ENCODE results near the gene BCL10. TPM values are rescaled to one million over a fixed set of nuclear protein-coding genes. Genes with fewer than 3 reads are reported as not detected.
A peak's percentile ranks its signal among the peaks of the same experiment; 100 is the strongest.

BCL10 gene
- total RNA-seq, 1 donor from 2014 or later = 36.4 TPM

GRCh38 chr1:85240174-85240601 is 36.2 kb downstream of the BCL10 start:
- H3K4me2 ChIP-seq (ENCODE audit: low read length) = no peak overlapping the region
- H3K4me3 ChIP-seq (ENCODE audit: insufficient read depth, low read depth, low read length) = no peak overlapping the region
- H3K79me2 ChIP-seq (ENCODE audit: insufficient read depth, low read length) = no peaks in the 10 kb centered on the region
- H3K9ac ChIP-seq (ENCODE audit: low read length) = no peak overlapping the region
- no peaks in the 10 kb centered on the region for H3K36me3 Mint-ChIP-seq (ENCODE audit: low read depth, unreplicated experiment)
- H3K9me3 ChIP-seq (ENCODE audit: insufficient read depth, low read depth, low read length) = no peaks in the 10 kb centered on the region
- DNase-seq (ENCODE audit: low read depth) (peak; percentile 17), FAIRE-seq (no peak)
- H3K27ac ChIP-seq (ENCODE audit: low read depth, low read length) = no peak overlapping the region
- TF ChIP-seq, protein P1, sequence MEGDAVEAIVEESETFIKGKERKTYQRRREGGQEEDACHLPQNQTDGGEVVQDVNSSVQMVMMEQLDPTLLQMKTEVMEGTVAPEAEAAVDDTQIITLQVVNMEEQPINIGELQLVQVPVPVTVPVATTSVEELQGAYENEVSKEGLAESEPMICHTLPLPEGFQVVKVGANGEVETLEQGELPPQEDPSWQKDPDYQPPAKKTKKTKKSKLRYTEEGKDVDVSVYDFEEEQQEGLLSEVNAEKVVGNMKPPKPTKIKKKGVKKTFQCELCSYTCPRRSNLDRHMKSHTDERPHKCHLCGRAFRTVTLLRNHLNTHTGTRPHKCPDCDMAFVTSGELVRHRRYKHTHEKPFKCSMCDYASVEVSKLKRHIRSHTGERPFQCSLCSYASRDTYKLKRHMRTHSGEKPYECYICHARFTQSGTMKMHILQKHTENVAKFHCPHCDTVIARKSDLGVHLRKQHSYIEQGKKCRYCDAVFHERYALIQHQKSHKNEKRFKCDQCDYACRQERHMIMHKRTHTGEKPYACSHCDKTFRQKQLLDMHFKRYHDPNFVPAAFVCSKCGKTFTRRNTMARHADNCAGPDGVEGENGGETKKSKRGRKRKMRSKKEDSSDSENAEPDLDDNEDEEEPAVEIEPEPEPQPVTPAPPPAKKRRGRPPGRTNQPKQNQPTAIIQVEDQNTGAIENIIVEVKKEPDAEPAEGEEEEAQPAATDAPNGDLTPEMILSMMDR (IDR thresholded peaks at IDR 0.05; ENCODE audit: insufficient read depth, low read depth, low read length) = no peak
- H3K27ac Mint-ChIP-seq (ENCODE audit: unreplicated experiment) = peak overlapping the region; percentile 16
- peaks cover 10% of the 10 kb centered on the region for H3K4me1 ChIP-seq (ENCODE audit: insufficient read depth, low read length)
- peaks cover 32% of the 10 kb centered on the region for H3K4me1 Mint-ChIP-seq (ENCODE audit: low read depth, unreplicated experiment)
- H3K27me3 ChIP-seq (ENCODE audit: insufficient read depth, low read length) = no peaks in the 10 kb centered on the region
- H3K9me3 Mint-ChIP-seq (ENCODE audit: unreplicated experiment) = peaks cover 3% of the 10 kb centered on the region
- H3K36me3 ChIP-seq (ENCODE audit: insufficient read depth, low read length) = no peaks in the 10 kb centered on the region
- no peak overlapping the region for H2AFZ ChIP-seq (ENCODE audit: low read depth, low read length)
- H3K4me3 Mint-ChIP-seq (ENCODE audit: unreplicated experiment) = peak overlapping the region; percentile 20
- H4K20me1 ChIP-seq (ENCODE audit: insufficient read depth, low read length) = no peaks in the 10 kb centered on the region
- H3K27me3 Mint-ChIP-seq (ENCODE audit: low read depth, unreplicated experiment) = no peaks in the 10 kb centered on the region

DNA sequence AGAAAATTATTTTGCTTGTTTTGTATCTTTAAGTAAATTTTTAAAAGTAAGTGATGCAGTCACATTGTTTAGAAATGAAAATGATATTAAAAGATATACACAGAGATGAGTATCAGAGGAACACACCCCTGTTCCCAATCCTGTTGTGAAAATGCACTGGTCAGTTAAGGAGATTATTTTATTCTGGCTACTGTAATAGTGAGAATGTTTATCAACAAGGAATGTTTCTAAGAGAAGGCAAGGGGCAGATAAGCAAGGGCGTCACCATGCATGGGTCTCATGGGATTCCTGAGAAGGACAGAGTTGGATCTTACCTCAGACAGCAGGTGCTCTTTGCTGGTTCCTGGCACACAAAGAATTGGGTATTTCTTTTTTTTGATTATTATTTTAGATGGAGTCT is 38.8 kb downstream of the BCL10 start:
- no peak for FAIRE-seq

GRCh38 chr1:85230305-85230977 is 46.0 kb downstream of the BCL10 start:
- H3K4me1 Mint-ChIP-seq (ENCODE audit: low read depth, unreplicated experiment) = peaks cover 8% of the 10 kb centered on the region
- Histone ChIP-seq H3K79me2 (ENCODE audit: insufficient read depth, low read length) (no peaks in the 10 kb centered on the region), H3K9me3 (ENCODE audit: insufficient read depth, low read depth, low read length) (no peaks in the 10 kb centered on the region), H3K27ac (ENCODE audit: low read depth, low read length) (no peak overlapping the region), H2AFZ (ENCODE audit: low read depth, low read length) (no peak overlapping the region), H3K4me1 (ENCODE audit: insufficient read depth, low read length) (no peaks in the 10 kb centered on the region), H3K36me3 (ENCODE audit: insufficient read depth, low read length) (no peaks in the 10 kb centered on the region), H4K20me1 (ENCODE audit: insufficient read depth, low read length) (no peaks in the 10 kb centered on the region), H3K27me3 (ENCODE audit: insufficient read depth, low read length) (no peaks in the 10 kb centered on the region), H3K9ac (ENCODE audit: low read length) (no peak overlapping the region), H3K4me3 (ENCODE audit: insufficient read depth, low read depth, low read length) (no peak overlapping the region), H3K4me2 (ENCODE audit: low read length) (no peak overlapping the region)
- no peaks in the 10 kb centered on the region for H3K9me3 Mint-ChIP-seq (ENCODE audit: unreplicated experiment)
- no peak overlapping the region for H3K4me3 Mint-ChIP-seq (ENCODE audit: unreplicated experiment)
- H3K27ac Mint-ChIP-seq (ENCODE audit: unreplicated experiment) = no peak overlapping the region
- FAIRE-seq (no peak), DNase-seq (ENCODE audit: low read depth) (no peak)
- TF ChIP-seq, protein P1 (IDR thresholded peaks at IDR 0.05; ENCODE audit: insufficient read depth, low read depth, low read length) = no peak
- TF ChIP-seq EZH2 (IDR thresholded peaks at IDR 0.05; ENCODE audit: insufficient read depth, low read length) = no peak
- no peaks in the 10 kb centered on the region for H3K36me3 Mint-ChIP-seq (ENCODE audit: low read depth, unreplicated experiment)
- peaks cover 7% of the 10 kb centered on the region for H3K27me3 Mint-ChIP-seq (ENCODE audit: low read depth, unreplicated experiment)

More for the DNA sequence above, 38.8 kb downstream of the BCL10 start:
- TF ChIP-seq, protein P1 (IDR thresholded peaks at IDR 0.05; ENCODE audit: insufficient read depth, low read depth, low read length) = no peak
- H3K4me2 ChIP-seq (ENCODE audit: low read length) = no peak overlapping the region
- no peaks in the 10 kb centered on the region for H4K20me1 ChIP-seq (ENCODE audit: insufficient read depth, low read length)
- no peaks in the 10 kb centered on the region for H3K36me3 ChIP-seq (ENCODE audit: insufficient read depth, low read length)
- H3K79me2 ChIP-seq (ENCODE audit: insufficient read depth, low read length) = no peaks in the 10 kb centered on the region
- H3K4me3 ChIP-seq (ENCODE audit: insufficient read depth, low read depth, low read length) = no peak overlapping the region
- no peak overlapping the region for H3K27ac ChIP-seq (ENCODE audit: low read depth, low read length)
- Mint-ChIP-seq H3K27ac (ENCODE audit: unreplicated experiment) (no peak overlapping the region), H3K36me3 (ENCODE audit: low read depth, unreplicated experiment) (no peaks in the 10 kb centered on the region), H3K4me3 (ENCODE audit: unreplicated experiment) (no peak overlapping the region), H3K27me3 (ENCODE audit: low read depth, unreplicated experiment) (peaks cover 4% of the 10 kb centered on the region), H3K9me3 (ENCODE audit: unreplicated experiment) (peaks cover 3% of the 10 kb centered on the region), H3K4me1 (ENCODE audit: low read depth, unreplicated experiment) (peaks cover 13% of the 10 kb centered on the region)
- no peak overlapping the region for H2AFZ ChIP-seq (ENCODE audit: low read depth, low read length)
- H3K4me1 ChIP-seq (ENCODE audit: insufficient read depth, low read length) = peaks cover 2% of the 10 kb centered on the region
- H3K9ac ChIP-seq (ENCODE audit: low read length) = no peak overlapping the region
- DNase-seq (ENCODE audit: low read depth) = no peak
- no peaks in the 10 kb centered on the region for H3K27me3 ChIP-seq (ENCODE audit: insufficient read depth, low read length)
- no peaks in the 10 kb centered on the region for H3K9me3 ChIP-seq (ENCODE audit: insufficient read depth, low read depth, low read length)

Measured in astrocyte (in vitro differentiated cells and primary cell).